HG02943 (cell line): Measurements from ENCODE around the gene SRRM4.
"Not testable (repeated sequence)": the region's sequence is repeated elsewhere in the genome, so short reads cannot be mapped to it uniquely, and the experiment has no call there.

Experiments
- ATAC-seq: cut with Tn5 transposase; IDR thresholded peaks from one replicate; pipeline ENCODE4 v1.9.1; 2021; ENCODE audit warnings: mild to moderate bottlenecking, low read depth, moderate library complexity; ENCODE audit not compliant: unreplicated experiment

Gene SRRM4

GRCh38 chr12:119068129-119068856 is 87.0 kb downstream of the SRRM4 start:
- no peak for ATAC-seq

GRCh38 chr12:119069147-119069642 is 87.9 kb downstream of the SRRM4 start:
- no peak for ATAC-seq

GRCh38 chr12:119071176-119071575 is 89.8 kb downstream of the SRRM4 start:
- ATAC-seq: no peak

DNA sequence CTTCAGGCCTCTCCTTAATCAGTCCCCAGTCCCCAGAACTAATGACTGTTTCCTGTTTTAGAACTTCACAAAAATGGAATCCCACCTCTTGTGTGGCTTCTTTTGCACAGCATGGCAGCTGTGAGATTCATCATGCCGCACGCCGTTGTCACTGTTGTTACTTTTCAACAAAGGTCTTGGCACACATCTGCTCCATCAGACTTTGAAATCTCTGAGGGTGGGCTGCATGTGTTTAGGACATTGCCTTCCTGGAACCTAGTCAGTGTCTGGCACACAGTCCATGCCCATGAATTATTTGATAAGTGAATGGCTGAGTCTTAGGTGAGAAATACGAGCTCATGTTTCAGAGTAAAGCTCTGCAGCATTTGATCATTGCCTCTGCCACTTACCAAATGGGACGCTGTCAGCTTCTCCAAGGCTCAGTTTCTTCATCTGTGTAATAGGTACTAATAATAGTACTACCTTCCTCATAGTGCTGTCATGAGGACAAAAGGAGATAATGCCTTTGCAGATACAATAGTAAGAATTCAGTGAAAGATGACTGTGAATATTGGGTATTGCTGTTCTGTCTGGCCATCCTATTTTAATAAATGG is 90.4 kb downstream of the SRRM4 start:
- no peak for ATAC-seq

DNA sequence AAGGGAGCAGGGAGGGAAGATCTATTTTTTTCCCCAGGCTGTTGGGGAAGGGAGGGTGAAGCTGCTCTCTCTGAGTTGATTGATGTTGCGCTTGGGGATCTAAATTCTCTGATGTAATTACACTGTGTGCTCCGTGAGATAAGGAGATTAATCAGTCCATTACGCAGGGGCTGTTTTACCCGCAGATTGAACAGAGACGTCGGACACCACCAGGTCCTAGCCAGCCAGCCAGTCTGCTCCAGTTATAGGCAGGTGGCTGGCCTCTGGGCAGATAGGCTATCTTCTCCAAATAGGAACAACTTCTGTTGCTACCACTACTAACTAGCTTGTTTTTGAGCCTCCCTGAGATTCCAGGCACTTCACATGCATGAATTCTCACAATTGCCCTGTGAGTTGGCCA is 91.1 kb downstream of the SRRM4 start:
- no peak for ATAC-seq

GRCh38 chr12:119075222-119075787 is 94.0 kb downstream of the SRRM4 start:
- ATAC-seq: no peak

DNA sequence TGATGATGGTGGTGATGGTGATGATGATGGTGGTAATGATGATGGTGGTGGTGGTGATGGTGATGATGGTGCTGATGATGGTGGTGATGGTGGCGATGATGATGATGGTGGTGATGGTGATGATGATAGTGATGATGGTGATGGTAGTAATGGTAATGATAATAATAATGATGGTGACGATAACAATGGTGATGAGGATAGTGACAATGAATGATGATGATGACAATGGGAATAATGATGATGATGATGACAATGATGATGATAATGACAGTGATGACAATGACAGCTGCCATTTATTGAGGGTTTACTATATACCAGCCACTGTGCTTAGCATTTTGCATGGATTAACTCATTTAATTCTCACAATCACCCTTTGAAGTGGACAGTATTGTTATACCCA is 94.6 kb downstream of the SRRM4 start:
- no peak for ATAC-seq

DNA sequence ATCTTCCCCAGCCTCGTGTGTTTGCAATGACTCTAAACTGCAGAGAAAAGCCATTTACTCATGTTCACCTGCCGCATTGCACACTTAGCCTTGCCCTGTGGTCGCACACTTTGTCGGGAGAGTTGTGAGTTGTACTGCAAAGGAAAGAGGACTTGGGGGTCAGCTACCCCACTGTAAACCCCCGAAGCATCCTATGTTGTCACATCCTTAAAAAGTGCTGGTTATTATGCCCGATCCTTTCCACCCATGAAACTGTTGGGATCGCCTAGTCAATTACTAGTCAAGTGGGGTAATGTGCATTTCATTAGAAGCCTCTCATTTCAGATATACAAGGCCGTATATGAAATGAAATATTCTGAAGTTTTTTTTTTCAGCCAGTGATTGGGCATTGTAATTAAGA is 98.2 kb downstream of the SRRM4 start:
- ATAC-seq: no peak

- ATAC-seq: no peak
These were observed 100.7 kb downstream of the SRRM4 start for GRCh38 chr12:119082016-119082415.

- no peak for ATAC-seq
These were observed 101.2 kb downstream of the SRRM4 start for GRCh38 chr12:119082496-119082895.

- no peak for ATAC-seq
These were observed 107.5 kb downstream of the SRRM4 start for GRCh38 chr12:119088685-119089379.

DNA sequence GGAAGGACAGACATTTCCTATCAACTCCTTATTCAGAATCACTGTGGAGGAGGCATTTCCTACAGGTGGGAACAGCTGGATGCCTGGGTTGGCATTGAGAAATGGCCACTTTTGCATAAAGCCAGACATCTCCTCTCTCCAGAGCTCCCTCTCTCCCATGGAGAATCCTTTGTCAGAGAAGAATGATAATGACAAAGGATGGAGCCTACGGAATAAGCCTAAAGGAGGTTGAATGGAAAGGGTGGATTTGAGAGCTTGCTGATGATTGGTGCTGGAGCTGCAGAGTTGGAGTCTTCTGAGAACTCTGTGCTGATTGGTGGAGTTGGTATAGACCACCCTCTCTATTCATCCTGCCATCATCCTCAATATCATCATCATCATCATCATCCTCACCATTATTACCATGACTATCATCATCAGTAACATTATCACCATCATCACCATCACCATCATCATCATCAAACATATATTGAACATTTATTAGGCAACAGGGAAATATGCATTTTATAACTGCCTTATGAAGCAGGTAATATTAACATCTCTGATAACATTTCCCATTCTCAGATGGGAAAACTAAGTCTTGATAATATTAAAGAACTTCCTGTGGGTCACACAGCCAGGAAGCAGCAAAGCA is 108.2 kb downstream of the SRRM4 start:
- ATAC-seq: no peak

DNA sequence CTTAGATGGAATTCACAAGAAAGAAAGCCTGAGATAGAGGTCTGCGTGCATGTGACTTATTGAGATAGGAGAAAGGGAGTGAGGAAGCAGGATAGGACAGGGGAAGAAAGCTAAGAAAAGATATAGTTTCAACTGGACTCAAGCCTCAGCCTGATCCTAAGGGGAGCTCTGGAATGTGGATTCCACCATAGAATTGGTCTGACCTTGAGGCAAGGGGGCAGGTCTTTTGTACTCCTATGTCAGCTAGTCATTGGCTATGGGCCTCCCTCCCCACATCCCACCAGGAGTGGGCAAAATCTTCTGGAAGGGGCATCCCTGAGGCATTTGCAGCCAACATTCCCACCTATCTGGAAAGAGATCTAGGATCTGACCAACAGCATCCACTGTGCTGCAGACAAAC is 108.9 kb downstream of the SRRM4 start:
- ATAC-seq: no peak

GRCh38 chr12:119090865-119091264 is 109.5 kb downstream of the SRRM4 start:
- ATAC-seq: no peak

DNA sequence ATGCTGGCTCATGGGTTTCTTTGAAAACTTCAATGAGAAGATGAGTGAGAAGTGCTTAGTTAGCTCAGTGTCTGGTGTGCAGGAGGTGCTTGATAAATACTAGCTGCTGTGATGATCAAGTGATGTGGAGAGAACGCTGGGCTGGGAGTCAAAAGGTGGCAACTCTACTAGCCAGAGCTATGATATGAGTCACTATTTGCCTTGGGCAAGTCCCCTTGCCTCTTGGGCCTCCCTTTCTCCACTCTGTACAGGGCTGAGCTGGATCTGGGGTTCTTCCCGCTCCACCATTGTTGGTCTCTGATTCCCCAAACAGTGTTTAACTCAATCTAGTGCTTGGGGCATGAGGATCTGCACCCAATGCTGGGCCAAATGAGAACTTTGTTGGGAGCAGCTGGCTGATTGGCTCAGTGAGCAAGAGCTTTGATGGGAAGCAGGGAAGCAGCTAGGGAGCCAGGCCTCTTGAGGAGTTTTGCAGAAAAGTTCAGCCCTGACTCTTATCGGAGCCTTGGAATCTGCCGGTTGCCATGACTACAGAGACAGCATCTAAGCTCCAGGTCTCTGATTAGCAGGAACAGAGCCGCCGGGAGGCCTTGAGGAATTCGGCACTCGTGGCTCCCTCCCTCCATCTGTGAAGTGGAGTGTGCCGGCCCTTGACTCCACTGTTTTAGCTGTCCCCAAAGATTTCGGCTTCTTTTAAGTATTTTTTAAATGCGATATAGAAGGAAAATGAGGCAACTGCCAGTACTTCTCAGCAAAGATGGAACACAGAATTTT is 115.3 kb downstream of the SRRM4 start:
- no peak for ATAC-seq

DNA sequence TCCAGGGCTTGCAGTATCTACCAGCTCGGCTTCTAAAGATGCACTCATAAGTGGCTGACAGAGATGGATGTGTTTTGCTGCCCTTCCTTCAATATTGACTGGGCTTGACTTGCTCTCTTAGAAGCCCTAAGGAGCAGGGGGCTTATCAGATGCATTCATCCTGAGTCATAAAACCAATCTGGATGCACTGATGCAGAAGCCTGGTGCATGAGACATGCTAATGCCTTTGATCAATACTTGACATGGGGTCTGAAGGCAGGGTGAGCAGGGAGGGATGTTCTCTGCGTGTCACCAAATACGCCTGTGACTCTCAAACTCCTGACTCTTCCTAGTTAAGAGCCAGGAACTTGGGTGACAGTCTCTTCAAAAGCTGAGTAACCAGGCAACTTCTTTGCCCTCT is 119.6 kb downstream of the SRRM4 start:
- ATAC-seq: no peak

DNA sequence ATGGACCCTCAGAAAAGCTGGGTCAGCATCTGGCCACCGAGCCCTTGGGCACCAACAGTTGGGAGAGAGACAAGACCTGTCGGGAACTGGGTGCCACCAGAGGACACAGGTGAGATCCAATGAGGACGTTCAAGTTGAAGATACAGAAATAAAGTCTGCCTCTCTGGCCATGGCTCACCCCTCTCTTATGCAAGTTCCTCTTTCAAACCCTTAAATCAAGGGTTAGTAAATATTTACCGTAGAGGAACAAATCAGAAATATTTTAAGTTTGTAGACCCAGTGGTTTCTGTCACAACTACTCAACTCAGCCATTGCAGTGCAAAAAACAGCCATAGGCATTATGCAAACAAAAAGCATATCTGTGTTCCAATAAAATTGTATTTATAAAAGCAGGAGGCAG is 120.9 kb downstream of the SRRM4 start:
- ATAC-seq: no peak

GRCh38 chr12:119102714-119103113 is 121.4 kb downstream of the SRRM4 start:
- ATAC-seq: no peak

GRCh38 chr12:119104969-119105368 is 123.6 kb downstream of the SRRM4 start:
- not testable (repeated sequence) for ATAC-seq

DNA sequence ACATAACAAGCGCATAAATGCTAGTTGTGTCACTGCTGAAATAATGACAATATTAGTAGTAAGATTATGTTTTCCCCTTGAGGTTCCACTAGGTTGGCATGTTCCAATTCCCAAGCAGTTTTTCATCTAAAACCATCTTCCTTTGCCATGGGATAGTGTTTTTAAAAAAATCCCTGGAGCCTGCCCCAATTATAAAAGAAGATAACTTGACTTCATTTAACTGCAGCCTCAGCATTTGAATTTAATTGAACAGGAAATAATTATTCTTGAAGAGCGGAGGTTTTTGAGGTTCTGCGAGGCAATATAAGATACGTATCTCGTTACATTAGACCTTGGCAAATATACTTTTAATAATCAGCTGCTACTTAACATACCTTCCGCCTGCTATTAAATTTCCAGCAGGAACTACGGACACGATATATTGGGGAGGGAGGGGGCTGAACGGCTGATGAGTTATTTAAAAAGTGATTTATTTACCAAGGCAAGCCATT is 132.2 kb downstream of the SRRM4 start:
- ATAC-seq: no peak
